ENCODE results near the gene FRG1.
"Not testable (repeated sequence)": the region's sequence is repeated elsewhere in the genome, so short reads cannot be mapped to it uniquely, and the experiment has no call there.

FRG1 gene

DNA sequence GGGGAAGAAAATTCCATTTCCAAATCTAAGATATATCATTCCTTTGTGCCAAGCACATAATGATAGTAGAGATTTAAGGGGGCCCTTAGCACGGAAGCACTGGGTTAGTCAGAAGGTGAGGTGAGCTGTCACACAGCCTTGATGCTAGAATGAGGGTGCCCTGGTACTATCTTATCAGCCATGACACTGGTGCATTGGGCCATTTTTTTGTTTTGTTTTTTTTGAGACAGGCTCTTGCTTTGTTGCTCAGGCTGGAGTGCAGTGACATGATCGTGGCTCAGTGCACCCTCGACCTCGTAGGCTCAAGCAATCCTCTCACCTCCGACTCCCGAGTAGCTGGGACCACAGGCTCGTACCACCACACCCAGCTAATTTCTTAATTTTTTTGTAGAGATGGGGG lies 7.8 kb downstream of the FRG1 start:
- not testable (repeated sequence) for DNase-seq (ENCODE audit: low spot score in 2 of 2); ATAC-seq (replicated peaks; ENCODE audit: extremely low read depth, poor library complexity, severe bottlenecking); H3K27me3 Mint-ChIP-seq; H3K4me3 Mint-ChIP-seq; H3K9me3 Mint-ChIP-seq; H3K27ac Mint-ChIP-seq (ENCODE audit: low read depth)
- H3K36me3 Mint-ChIP-seq (ENCODE audit: insufficient read depth) = peaks cover 26% of the 10 kb centered on the region
- peaks cover 51% of the 10 kb centered on the region for H3K4me1 Mint-ChIP-seq

- H3K4me3 Mint-ChIP-seq, H3K4me1 Mint-ChIP-seq: not testable (repeated sequence)
Measured at GRCh38 chr4:189969291-189969690, 28.6 kb downstream of the FRG1 start.

DNA sequence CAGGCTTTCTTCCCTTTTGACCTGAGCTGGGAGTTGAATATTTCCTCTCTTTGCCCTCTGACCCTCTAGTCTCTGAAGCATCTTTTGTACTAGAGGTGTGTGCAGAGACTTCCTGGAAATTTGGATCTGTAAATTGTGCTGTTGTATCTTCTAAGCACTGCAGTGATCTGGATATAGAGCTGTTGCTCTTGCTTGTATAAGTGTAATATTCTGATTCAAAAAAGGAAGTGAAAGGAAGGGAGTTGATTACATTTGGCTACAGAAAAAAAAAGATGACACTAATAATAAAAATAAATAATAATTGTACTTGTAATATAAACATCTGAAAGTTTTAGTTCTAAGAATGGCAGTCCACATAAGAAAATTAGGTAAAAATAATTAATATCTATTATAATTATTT lies 33.0 kb downstream of the FRG1 start:
- Mint-ChIP-seq H3K4me3 (no peak overlapping the region), H3K27ac (ENCODE audit: low read depth) (no peak overlapping the region), H3K4me1 (no peaks in the 10 kb centered on the region), H3K36me3 (ENCODE audit: insufficient read depth) (no peaks in the 10 kb centered on the region), H3K9me3 (no peaks in the 10 kb centered on the region), H3K27me3 (peaks cover 32% of the 10 kb centered on the region)
- ATAC-seq (replicated peaks; ENCODE audit: extremely low read depth, poor library complexity, severe bottlenecking) (no peak), DNase-seq (ENCODE audit: low spot score in 2 of 2) (no peak)

More at GRCh38 chr4:189969291-189969690, 28.6 kb downstream of the FRG1 start:
- H3K36me3 Mint-ChIP-seq (ENCODE audit: insufficient read depth); ATAC-seq (replicated peaks; ENCODE audit: extremely low read depth, poor library complexity, severe bottlenecking); DNase-seq (ENCODE audit: low spot score in 2 of 2); H3K27ac Mint-ChIP-seq (ENCODE audit: low read depth): not testable (repeated sequence)
- Mint-ChIP-seq H3K27me3 (peaks cover 23% of the 10 kb centered on the region), H3K9me3 (peaks cover 23% of the 10 kb centered on the region)

- Mint-ChIP-seq H3K36me3 (ENCODE audit: insufficient read depth) (no peaks in the 10 kb centered on the region), H3K9me3 (no peaks in the 10 kb centered on the region), H3K27ac (ENCODE audit: low read depth) (no peak overlapping the region), H3K4me3 (no peak overlapping the region), H3K27me3 (peaks cover 32% of the 10 kb centered on the region), H3K4me1 (no peaks in the 10 kb centered on the region)
- ATAC-seq (replicated peaks; ENCODE audit: extremely low read depth, poor library complexity, severe bottlenecking) (no peak), DNase-seq (ENCODE audit: low spot score in 2 of 2) (no peak)
Measured at GRCh38 chr4:189974056-189974455, 33.4 kb downstream of the FRG1 start.

- Mint-ChIP-seq H3K9me3 (no peaks in the 10 kb centered on the region), H3K4me1 (no peaks in the 10 kb centered on the region), H3K27ac (ENCODE audit: low read depth) (no peak overlapping the region), H3K4me3 (no peak overlapping the region), H3K27me3 (peaks cover 9% of the 10 kb centered on the region), H3K36me3 (ENCODE audit: insufficient read depth) (no peaks in the 10 kb centered on the region)
- DNase-seq (ENCODE audit: low spot score in 2 of 2) (no peak), ATAC-seq (replicated peaks; ENCODE audit: extremely low read depth, poor library complexity, severe bottlenecking) (no peak)
Measured at GRCh38 chr4:189979196-189980047, 38.8 kb downstream of the FRG1 start.

GRCh38 chr4:189980292-189980691 lies 39.6 kb downstream of the FRG1 start:
- H3K4me3 Mint-ChIP-seq; H3K27ac Mint-ChIP-seq (ENCODE audit: low read depth); DNase-seq (ENCODE audit: low spot score in 2 of 2); H3K4me1 Mint-ChIP-seq; H3K9me3 Mint-ChIP-seq; ATAC-seq (replicated peaks; ENCODE audit: extremely low read depth, poor library complexity, severe bottlenecking); H3K27me3 Mint-ChIP-seq; H3K36me3 Mint-ChIP-seq (ENCODE audit: insufficient read depth): not testable (repeated sequence)

- H3K9me3 Mint-ChIP-seq = no peaks in the 10 kb centered on the region
- no peak overlapping the region for H3K27ac Mint-ChIP-seq (ENCODE audit: low read depth)
- H3K27me3 Mint-ChIP-seq = no peaks in the 10 kb centered on the region
- no peak overlapping the region for H3K4me3 Mint-ChIP-seq
- no peaks in the 10 kb centered on the region for H3K4me1 Mint-ChIP-seq
- DNase-seq (ENCODE audit: low spot score in 2 of 2) (no peak), ATAC-seq (replicated peaks; ENCODE audit: extremely low read depth, poor library complexity, severe bottlenecking) (no peak)
- no peaks in the 10 kb centered on the region for H3K36me3 Mint-ChIP-seq (ENCODE audit: insufficient read depth)
Measured at GRCh38 chr4:189981970-189982369, 41.3 kb downstream of the FRG1 start.

- not testable (repeated sequence) for DNase-seq (ENCODE audit: low spot score in 2 of 2); ATAC-seq (replicated peaks; ENCODE audit: extremely low read depth, poor library complexity, severe bottlenecking); H3K4me1 Mint-ChIP-seq; H3K4me3 Mint-ChIP-seq; H3K27ac Mint-ChIP-seq (ENCODE audit: low read depth); H3K27me3 Mint-ChIP-seq; H3K9me3 Mint-ChIP-seq; H3K36me3 Mint-ChIP-seq (ENCODE audit: insufficient read depth)
Measured at GRCh38 chr4:189983916-189984526, 43.3 kb downstream of the FRG1 start.

DNA sequence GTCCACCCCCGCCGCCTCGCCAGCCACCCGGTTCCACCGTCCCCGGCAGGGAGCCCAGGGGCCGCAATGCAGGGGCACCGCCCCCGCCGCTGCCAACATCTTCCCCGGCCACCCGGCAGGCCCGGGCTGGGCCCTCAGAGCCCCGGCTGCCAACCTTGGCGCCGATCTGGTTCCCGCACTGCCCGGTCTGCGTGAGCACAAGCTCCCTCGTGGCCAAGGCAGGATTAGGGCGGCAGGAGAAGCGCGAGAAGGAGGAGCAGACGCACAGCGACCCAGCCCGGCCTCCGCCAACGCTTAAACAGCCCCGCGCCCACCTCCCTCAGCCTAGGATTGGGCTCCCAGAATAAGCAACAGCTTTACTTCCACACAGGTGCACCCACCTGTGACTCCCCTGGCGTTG lies 44.0 kb downstream of the FRG1 start:
- not testable (repeated sequence) for ATAC-seq (replicated peaks; ENCODE audit: extremely low read depth, poor library complexity, severe bottlenecking); H3K4me1 Mint-ChIP-seq

DNA sequence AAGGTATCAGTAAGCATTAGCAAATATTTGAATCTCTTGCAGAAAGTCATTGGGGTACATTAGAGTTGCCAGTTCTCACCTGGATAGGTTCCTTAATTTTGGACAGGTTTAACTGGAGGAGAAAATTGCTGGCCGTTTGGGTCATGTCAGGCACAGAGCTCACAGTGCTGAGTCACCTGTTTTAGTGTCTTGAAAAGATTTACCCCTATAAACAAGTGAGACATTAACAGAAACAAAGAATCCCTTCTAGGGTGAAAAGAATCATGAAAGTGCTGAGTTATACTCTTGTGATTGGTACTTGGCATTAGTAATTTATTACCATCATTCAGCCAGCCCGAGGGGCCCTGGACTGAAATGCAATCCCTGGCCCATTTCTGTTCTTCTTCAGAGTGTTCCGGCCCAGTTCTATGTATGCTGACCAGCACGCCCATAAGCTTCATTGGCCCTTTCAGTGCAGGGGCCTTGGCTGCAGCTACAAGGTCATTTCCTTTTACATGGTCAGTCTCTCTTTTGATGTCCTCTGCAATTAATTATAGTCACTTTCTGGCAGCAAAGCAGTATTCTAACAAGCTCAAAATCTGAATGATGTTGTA lies 45.1 kb downstream of the FRG1 start:
- not testable (repeated sequence) for H3K36me3 Mint-ChIP-seq (ENCODE audit: insufficient read depth); H3K4me1 Mint-ChIP-seq; H3K9me3 Mint-ChIP-seq; ATAC-seq (replicated peaks; ENCODE audit: extremely low read depth, poor library complexity, severe bottlenecking); H3K27me3 Mint-ChIP-seq; H3K4me3 Mint-ChIP-seq; H3K27ac Mint-ChIP-seq (ENCODE audit: low read depth); DNase-seq (ENCODE audit: low spot score in 2 of 2)

More for the DNA sequence above, 44.0 kb downstream of the FRG1 start:
- DNase-seq (ENCODE audit: low spot score in 2 of 2); H3K4me3 Mint-ChIP-seq; H3K27ac Mint-ChIP-seq (ENCODE audit: low read depth); H3K27me3 Mint-ChIP-seq; H3K36me3 Mint-ChIP-seq (ENCODE audit: insufficient read depth); H3K9me3 Mint-ChIP-seq: not testable (repeated sequence)

DNA sequence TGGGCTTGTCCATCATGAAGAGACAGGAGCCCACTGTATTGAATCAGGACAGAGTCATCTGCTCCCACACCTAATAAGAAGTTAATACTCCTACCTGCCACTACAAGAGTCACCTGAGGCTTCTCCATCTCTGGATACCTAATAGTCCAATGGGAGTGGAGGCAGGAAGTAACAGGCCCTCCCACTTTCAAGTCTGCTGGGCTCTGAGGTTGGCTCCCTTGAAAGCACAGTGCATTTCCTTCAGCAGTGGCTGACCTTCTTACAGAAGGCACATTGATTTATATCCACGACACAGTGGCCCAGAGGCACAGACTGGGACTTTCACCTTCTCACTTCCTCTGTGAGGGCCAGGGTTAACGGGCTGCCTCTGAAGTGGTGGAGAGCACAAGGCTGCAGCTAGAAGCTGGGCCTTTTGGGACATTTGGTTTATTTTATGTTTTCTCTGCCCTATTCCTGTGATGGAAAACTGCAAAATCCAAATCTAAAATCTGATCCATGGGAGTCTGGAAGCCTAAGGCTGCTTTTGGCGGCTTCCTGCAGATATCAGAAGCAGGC lies 48.3 kb downstream of the FRG1 start:
- ATAC-seq (replicated peaks; ENCODE audit: extremely low read depth, poor library complexity, severe bottlenecking) (no peak), DNase-seq (ENCODE audit: low spot score in 2 of 2) (no peak)
- no peak overlapping the region for H3K4me3 Mint-ChIP-seq
- H3K36me3 Mint-ChIP-seq (ENCODE audit: insufficient read depth) = no peaks in the 10 kb centered on the region
- H3K27me3 Mint-ChIP-seq = peaks cover 18% of the 10 kb centered on the region
- H3K27ac Mint-ChIP-seq (ENCODE audit: low read depth) = no peak overlapping the region
- H3K9me3 Mint-ChIP-seq = no peaks in the 10 kb centered on the region
- H3K4me1 Mint-ChIP-seq = no peaks in the 10 kb centered on the region

DNA sequence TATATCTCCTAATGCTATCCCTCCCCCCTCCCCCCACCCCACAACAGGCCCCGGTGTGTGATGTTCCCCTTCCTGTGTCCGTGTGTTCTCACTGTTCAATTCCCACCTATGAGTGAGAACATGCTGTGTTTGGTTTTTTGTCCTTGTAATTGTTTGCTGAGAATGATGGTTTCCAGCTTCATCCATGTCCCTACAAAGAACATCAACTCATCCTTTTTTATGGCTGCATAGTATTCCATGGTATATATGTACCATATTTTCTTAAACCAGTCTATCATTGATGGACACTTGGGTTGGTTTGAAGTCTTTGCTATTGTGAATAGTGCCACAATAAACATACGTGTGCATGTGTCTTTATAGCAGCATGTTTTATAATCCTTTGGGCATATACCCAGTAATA lies 49.3 kb downstream of the FRG1 start:
- not testable (repeated sequence) for H3K4me1 Mint-ChIP-seq; H3K9me3 Mint-ChIP-seq; DNase-seq (ENCODE audit: low spot score in 2 of 2)

More for the DNA sequence above, 49.3 kb downstream of the FRG1 start:
- ATAC-seq (replicated peaks; ENCODE audit: extremely low read depth, poor library complexity, severe bottlenecking); H3K4me3 Mint-ChIP-seq; H3K36me3 Mint-ChIP-seq (ENCODE audit: insufficient read depth); H3K27ac Mint-ChIP-seq (ENCODE audit: low read depth): not testable (repeated sequence)
- peaks cover 24% of the 10 kb centered on the region for H3K27me3 Mint-ChIP-seq

All from central memory CD8-positive, alpha-beta T cell (primary cell).